ENCODE results near the gene ENTR1.

The ENTR1 gene

DNA sequence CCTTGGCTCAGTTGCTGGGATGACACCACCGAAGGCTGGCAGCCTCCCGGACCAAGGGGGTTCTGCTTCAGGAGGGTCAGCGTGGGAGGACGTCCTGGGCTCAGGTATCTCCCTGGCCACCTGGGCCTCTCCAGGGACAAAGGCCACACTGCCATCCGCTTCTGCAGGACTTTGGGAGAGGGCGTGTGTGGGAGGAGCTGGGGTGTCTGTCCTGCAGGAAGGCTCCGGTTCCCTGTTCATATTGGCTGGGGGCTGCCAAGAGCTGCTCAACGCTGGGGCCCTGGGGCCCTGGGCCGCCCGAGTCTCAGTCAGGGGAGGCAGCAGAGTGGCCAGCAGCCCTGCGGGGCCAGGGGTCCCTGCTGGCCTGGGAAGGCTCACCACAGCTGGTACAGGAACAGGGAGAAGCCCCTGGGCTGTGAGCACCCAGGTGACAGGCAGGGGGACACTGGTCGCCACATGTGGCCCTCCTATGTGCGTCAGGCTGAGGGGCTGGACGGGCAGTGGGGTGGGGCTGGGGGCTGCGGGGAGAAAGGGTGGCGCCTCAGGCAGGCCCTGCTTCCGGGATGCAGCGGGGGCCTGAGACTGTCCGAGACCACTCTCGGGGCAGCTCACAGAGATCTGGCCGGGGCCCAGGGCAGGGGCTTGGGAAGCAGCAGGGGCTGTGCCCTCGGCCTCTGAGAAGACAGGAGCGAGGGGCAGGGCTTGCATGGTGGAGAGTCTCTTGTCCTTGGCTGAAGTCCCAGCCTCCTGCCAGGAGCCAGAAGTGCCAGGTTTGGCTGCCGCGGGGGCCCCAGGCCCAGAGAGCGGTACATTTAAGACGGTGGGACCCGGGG is 32.0 kb downstream of the ENTR1 start:
- in situ Hi-C loops (cut with MboI; ENCODE audit: low sequenced_read_pairs), result no loop called here

GRCh38 chr9:136377341-136378169 is 32.9 kb downstream of the ENTR1 start:
- in situ Hi-C loops (cut with MboI; ENCODE audit: low sequenced_read_pairs), result no loop called here

DNA sequence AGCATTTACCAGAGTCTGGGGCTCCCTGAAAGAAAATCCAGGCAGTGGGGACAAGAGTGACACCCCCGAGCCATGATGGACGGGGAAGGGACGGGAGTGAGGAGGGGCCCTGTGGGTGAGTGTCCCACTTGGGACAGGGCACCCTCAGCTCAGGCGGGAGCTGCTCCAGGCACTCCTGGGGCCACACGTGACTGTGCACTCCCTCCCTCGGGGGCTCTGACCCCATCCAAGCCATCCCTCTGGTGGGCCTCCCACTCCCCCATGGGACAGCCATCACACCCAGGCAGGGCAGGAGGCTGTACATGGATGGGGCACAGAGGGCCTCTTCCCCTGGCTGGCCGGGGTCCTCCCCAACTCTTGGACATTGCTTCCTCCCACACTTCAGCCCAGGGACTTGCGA is 34.0 kb downstream of the ENTR1 start:
- in situ Hi-C loops (cut with MboI; ENCODE audit: low sequenced_read_pairs), result no loop called here

DNA sequence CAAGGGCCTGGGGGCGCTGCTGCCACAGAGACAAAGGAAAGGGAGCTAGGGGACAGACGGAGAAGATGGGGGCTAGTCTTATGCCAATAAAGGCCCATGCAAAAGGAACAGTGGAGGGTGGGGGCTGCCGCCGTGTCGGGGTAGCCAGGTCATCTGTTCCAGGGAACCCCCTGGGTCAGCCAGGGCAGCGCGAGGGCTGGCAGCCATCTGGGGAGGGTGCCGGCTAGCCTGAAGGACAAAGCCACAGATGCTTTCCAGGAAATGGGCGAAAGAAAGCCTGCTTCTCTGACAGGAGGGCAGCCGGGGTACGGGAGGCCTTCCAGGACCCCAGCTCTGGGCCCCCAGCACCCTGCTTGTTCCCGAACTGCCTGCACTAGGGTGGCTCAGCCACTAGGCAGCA is 35.3 kb downstream of the ENTR1 start:
- in situ Hi-C loops (cut with MboI; ENCODE audit: low sequenced_read_pairs), result no loop called here

GRCh38 chr9:136374183-136374575 is 36.2 kb downstream of the ENTR1 start:
- in situ Hi-C loops (cut with MboI; ENCODE audit: low sequenced_read_pairs), result no loop called here

GRCh38 chr9:136373300-136374182 is 36.9 kb downstream of the ENTR1 start, which contains the start of gene CARD9:
Gene CARD9, minus strand, starts transcription at chr9:136373669. Its CDS starts 1,591 bp downstream, at chr9:136372078.
- in situ Hi-C loops (cut with MboI; ENCODE audit: low sequenced_read_pairs), result no loop called here

- in situ Hi-C loops (cut with MboI; ENCODE audit: low sequenced_read_pairs), result no loop called here
Observed at GRCh38 chr9:136372561-136373299, 37.7 kb downstream of the ENTR1 start.

GRCh38 chr9:136372006-136372405 is 38.4 kb downstream of the ENTR1 start:
- in situ Hi-C loops (cut with MboI; ENCODE audit: low sequenced_read_pairs), result no loop called here

GRCh38 chr9:136371533-136371880 is 38.9 kb downstream of the ENTR1 start:
- in situ Hi-C loops (cut with MboI; ENCODE audit: low sequenced_read_pairs), result no loop called here

- in situ Hi-C loops (cut with MboI; ENCODE audit: low sequenced_read_pairs), result no loop called here
Observed at GRCh38 chr9:136370687-136371532, 39.5 kb downstream of the ENTR1 start.

GRCh38 chr9:136370037-136370436 is 40.4 kb downstream of the ENTR1 start:
- in situ Hi-C loops (cut with MboI; ENCODE audit: low sequenced_read_pairs), result no loop called here

- in situ Hi-C loops (cut with MboI; ENCODE audit: low sequenced_read_pairs), result no loop called here
Observed at GRCh38 chr9:136368190-136368589, 42.2 kb downstream of the ENTR1 start.

DNA sequence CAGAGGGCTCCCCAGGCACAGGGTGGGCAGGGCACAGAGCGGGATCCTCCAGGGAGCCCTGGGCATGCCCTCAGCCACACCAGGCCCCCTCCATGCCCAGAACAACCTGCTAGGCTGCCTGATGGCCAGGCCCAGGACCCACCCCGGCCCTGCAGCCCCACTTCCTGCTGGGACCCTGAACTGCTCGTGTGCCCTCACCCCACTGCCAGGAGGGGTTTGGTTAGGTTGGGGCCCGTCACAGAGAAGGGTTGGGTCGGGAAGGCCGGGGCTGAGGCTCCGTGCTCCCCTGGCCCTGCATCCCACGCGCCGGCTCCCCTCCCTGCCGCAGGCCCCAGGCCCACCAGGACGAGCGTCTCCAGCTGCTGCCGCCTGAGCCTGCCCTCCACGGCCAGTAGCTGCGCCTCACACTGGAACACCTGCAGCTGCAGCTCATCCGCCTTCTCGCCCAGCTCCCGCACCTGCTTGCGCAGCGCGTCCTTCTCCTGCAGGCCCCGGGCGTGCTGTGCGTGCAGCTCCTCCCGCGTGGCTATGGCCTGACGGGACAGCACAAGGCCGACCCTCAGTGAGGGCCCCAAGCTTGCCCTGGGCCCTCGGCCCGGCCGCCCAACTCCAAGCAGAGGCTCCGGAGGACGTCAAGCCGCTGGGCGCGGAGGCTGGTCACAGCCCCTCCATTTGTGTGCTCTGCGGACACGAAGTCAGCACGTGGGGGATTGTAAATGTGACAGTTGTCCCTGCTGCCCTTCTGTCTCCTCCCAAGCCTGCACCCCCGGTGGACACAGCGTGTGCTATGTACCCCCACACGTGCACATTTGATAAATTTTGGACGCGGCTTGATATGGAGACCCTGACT is 42.9 kb downstream of the ENTR1 start:
- in situ Hi-C loops (cut with MboI; ENCODE audit: low sequenced_read_pairs), result no loop called here

- in situ Hi-C loops (cut with MboI; ENCODE audit: low sequenced_read_pairs), result no loop called here
Observed at GRCh38 chr9:136366826-136367225, 43.6 kb downstream of the ENTR1 start.

GRCh38 chr9:136365775-136366222 is 44.6 kb downstream of the ENTR1 start:
- in situ Hi-C loops (cut with MboI; ENCODE audit: low sequenced_read_pairs), result no loop called here

DNA sequence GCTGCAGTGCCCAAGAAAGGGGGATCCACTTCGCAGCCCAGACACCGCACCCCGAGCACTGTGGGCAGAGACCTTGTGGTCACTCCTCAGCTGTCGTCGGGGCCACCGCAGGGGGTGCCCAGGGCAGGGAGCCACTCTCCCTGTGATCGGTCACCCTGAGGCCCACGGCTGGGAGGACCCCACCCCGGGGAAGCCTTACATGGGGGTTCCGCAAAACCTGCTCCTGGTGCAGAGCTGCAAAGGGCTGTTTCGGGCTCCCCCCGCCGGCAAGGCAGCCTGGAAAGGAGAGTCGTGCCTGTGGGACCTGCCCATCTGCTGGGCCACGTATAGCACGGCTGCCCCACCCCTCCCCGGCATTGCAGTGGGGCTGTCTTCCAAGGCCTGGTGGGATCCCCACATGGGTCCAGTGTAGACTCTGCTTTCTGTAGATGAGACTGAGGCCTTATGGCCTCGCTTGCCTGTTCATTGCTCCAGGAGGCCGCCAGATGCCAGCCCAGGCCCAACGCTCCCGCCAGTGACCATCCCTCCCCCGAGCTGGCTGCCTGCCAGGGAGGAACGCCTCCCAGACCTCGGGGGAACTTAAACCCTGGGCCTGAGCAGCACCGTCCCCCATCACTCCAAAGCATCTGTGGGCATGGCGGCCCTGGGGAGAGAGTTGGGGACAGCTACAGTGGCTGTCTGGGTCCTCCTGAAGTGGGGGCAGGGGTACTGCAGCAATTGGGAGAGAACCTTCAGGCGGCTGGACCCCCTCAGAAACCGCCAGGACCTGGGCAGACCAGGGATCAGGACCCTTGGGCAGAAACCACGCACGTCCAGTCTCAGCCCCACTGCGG is 45.3 kb downstream of the ENTR1 start:
- in situ Hi-C loops (cut with MboI; ENCODE audit: low sequenced_read_pairs), result no loop called here

DNA sequence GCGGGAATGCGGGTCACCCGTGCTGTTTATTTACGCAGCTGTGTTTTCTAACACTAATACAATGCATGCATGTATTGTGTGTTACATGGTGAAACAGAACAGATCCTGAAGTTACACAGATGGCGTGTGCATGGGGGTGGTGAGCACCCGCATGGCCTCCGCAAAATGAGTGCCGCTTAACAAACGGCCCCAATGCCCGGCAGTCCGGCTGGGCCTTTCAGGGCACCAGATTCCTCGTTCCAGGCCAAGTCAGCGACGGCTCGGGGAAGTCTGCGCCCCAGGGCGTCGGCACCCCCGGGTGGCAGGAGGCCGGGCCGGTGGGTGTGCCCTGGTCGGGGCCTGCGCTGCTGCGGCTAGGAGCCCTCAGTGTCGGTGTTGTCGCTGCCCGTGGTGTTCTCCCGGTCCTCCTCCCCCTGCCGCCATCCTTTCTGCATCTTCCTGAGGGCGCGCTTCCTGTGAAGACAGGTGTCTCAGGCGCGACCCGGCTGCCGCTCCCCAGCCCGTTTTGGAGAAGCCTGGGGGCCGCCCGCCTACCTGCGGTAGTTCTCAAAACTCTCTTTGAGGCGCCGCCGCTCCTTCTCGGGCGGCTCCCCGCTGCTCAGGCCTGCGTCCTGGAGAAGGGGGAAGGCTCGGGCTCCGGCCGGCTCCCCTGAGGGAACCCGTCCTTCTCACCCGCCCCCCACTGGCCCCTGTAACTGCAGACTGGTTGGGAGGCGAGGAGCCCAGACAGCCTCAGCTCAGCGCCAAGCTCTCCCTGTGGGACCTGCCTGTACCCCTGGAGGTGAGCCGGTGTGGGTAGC is 46.3 kb downstream of the ENTR1 start:
- in situ Hi-C loops (cut with MboI; ENCODE audit: low sequenced_read_pairs), result no loop called here
